Embryonic facial prominence (tissue), 1 donor: Measurements from ENCODE around the gene HS6ST1.

Experiments
- DNase-seq: peaks from one replicate; pipeline ENCODE4 v3.0.0-alpha.2; 2016; ENCODE audit errors: extremely low spot score

HS6ST1 gene

GRCh38 chr2:128310094-128310716, 8.5 kb downstream of the HS6ST1 start:
- DNase-seq: no peak

GRCh38 chr2:128309280-128310093, 9.2 kb downstream of the HS6ST1 start:
- no peak for DNase-seq

- DNase-seq: no peak
Measured at GRCh38 chr2:128308889-128309279, 9.8 kb downstream of the HS6ST1 start.

- DNase-seq: no peak
Measured at GRCh38 chr2:128308284-128308731, 10.4 kb downstream of the HS6ST1 start.

GRCh38 chr2:128307595-128307994, 11.1 kb downstream of the HS6ST1 start:
- DNase-seq: no peak

- no peak for DNase-seq
Measured at GRCh38 chr2:128306931-128307460, 11.7 kb downstream of the HS6ST1 start.

GRCh38 chr2:128306081-128306930, 12.4 kb downstream of the HS6ST1 start:
- peak; percentile 47 for DNase-seq

GRCh38 chr2:128305555-128306080, 13.1 kb downstream of the HS6ST1 start:
- no peak for DNase-seq

- DNase-seq: peak; percentile 79
Measured at GRCh38 chr2:128304715-128305554, 13.7 kb downstream of the HS6ST1 start.

- no peak for DNase-seq
Measured at GRCh38 chr2:128304330-128304714, 14.3 kb downstream of the HS6ST1 start.

GRCh38 chr2:128303911-128304310, 14.8 kb downstream of the HS6ST1 start:
- DNase-seq: no peak

- DNase-seq: no peak
Measured at GRCh38 chr2:128303095-128303791, 15.4 kb downstream of the HS6ST1 start.

GRCh38 chr2:128302744-128303067, 16.0 kb downstream of the HS6ST1 start:
- DNase-seq: no peak

- no peak for DNase-seq
Measured at GRCh38 chr2:128302011-128302743, 16.5 kb downstream of the HS6ST1 start.

- DNase-seq: no peak
Measured at GRCh38 chr2:128301501-128301966, 17.1 kb downstream of the HS6ST1 start.

GRCh38 chr2:128301021-128301420, 17.6 kb downstream of the HS6ST1 start:
- DNase-seq: no peak

- DNase-seq: no peak
Measured at GRCh38 chr2:128300151-128301020, 18.3 kb downstream of the HS6ST1 start.

- no peak for DNase-seq
Measured at GRCh38 chr2:128299628-128300027, 19.0 kb downstream of the HS6ST1 start.
